Activated CD8-positive, alpha-beta memory T cell treated with anti-CD3 and anti-CD28 coated beads, Interleukin-2, amount 50 U/mL, for 24 hours (primary cell): ENCODE results near the gene FTCD.

Experiments used
- DNase-seq: peaks from one replicate; pipeline ENCODE4 v3.0.0-alpha.2; 2020; ENCODE audit errors: extremely low read depth

Gene FTCD

DNA sequence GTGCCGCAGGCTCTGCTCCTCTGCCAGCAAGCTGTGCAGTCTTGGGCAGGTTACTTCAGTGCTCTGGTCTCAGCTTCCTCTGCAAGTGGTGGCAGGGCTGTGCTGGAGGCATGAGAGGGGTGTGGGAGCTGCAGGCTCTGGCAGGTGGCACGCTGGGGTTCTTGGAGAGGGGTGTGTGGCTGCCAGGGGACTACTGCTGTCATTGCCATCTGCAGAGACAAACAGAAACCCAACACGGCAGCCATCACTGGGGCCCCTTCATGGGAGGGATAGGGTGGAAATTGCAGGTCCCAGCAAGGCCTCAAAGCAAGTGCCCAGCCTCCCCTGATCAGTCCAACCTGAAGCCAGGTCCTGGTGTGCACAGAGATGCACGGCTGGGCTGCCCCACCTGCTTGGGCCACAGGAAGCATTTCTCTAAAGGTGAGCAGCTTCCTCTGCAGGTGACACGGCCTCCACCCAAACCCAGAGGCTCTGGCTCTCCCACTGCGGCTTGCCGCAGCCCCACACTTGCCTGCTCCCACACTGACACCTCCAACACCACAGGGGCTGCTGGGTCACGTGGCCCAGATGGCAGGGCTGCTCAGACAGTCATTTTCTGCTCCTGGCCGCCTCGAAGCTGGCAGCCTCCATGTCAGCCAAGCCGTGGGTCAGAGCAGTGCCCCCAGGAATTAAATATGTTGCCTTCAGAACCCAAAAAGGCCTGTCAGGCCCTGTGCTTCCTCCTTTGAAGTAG lies 61.5 kb downstream of the FTCD start:
- DNase-seq, result no peak

DNA sequence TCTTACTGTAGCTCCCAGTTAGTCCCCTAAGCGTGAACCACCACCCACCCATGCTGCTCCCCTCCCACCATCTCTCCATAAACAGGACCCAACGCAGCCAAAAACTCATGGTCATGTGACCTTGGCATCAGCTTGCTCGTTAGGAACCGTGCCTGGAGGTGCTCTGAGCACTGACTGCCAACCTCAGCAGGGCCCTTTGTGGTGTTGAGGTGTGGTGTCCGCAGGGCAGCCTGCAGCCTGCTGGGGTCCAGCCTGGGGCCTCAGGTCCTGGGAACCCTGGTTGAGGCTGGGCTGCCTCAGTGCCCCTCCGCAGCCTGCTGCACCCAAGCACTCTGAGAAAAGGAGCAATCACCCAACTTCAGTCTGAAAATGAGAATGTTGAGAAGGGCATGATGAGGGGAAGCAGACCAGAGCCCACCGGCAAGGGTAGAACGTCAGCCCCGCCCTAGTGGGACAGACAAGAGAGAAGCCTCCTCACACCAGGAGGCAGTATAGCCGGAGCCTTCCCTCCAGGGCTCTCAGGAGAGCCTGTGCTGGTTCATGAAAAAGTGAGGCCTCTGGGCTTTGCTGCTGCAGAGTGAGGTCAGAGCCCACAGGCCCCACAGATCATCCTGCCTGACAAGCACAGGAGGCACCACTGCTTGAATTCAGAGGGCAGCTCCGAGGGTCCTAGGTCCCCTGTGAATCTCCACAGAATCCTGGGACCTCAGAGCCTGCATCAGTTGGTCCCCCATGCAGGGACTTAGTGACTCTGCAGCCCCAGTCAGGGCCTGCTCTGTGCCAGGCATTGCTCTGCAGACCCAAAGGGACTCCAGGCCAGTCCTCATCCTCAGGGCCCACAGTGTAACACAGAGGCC lies 62.3 kb downstream of the FTCD start:
- no peak for DNase-seq

DNA sequence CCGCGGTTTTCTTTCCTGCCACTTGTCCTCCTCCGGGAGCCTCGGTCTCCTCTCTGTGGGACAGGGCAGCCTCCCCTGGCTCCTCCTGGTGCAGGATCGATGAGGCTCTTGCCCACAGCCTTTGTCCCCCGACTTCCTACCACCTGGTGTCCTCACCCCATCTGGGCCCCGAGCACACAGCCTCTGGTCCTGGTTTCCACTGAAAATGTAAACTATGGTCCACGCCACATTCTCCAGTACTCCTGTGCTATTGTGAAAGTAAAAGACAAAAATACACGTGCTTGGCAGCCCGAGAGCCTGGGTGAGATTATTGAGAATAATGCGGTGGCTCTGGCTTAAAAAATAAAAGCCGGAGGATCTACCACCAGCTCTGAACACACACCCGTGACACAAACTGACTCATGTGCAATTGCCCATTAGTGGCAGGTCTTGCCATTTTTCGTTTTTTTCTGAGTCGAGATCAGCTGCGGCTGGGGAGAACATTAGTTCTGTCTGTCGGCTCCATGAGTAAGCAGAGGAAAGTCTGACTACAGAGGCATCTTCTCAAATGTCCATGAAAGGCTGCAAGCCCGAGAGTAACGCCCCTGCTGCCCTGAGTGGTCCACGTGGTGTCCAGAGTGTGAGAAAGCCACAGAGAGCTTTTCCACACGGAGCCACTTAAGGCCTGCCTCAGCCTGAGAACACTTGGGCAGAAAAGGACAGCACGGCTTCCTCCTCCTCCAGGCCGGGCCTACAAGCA lies 63.2 kb downstream of the FTCD start:
- DNase-seq, result no peak

- no peak for DNase-seq
Observed at GRCh38 chr21:46091631-46092025, 63.8 kb downstream of the FTCD start.

GRCh38 chr21:46091118-46091517 lies 64.3 kb downstream of the FTCD start:
- no peak for DNase-seq

DNA sequence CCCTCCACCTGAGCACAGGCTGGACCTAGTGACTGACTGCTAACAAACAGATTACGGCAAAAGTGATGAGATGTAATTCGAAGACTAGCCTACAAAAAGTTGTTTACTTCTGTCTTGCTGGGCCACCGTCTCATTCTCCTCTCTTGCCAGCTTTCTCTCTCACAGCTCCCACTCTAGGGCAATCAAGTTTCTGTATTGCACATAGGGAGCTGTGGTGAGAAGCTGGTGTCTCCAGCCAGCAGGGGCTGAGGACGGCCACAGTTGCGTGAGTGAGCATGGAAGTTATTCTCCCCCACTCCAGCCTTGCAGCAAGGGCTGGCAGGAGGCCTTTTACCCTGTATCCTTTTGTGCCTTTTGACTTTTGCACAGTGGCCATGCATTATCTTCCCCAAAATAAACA lies 66.1 kb downstream of the FTCD start:
- no peak for DNase-seq

DNA sequence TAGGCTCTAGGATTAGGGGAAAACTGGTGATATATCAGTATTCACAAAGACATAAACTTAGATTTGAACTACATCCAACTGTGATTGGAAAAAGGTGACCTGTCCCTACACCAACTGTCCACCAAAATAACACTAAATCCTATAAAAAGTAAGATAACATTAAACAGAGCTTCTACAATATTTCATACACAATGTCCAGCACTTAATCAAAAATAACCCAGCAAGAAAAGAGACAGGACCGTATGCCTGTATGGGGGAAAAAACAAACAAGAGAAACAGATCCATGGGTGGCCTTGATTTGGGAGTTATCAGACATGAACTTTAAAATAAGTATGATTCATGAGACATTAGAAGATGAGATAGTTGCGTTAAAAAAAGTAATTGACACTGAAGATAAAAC lies 67.2 kb downstream of the FTCD start:
- DNase-seq, result no peak

- no peak for DNase-seq
Observed at GRCh38 chr21:46087641-46088040, 67.7 kb downstream of the FTCD start.
